ENCODE data around the gene GALNT5. TPM values are rescaled to one million over a fixed set of nuclear protein-coding genes. Genes with fewer than 3 reads are reported as not detected.

The GALNT5 gene
- total and polyA plus RNA-seq, 4 donors: under 0.01 to 5.3 (median 0.01) TPM; not detected in 1

- no peak overlapping the region for H3K4me3 ChIP-seq (ENCODE audit: low read depth in 1 of 3, low read length in 3 of 3)
- 91% methylated on average over 4 of the region's 4 CpGs for WGBS
- DNase-seq (ENCODE audit: low spot score): no peak
- H3K9me3 ChIP-seq (ENCODE audit: control insufficient read depth in 4 of 4, low read length in 3 of 4): no peaks in the 10 kb centered on the region
- H3K4me1 ChIP-seq (ENCODE audit: control insufficient read depth in 4 of 4, insufficient read depth in 4 of 4, low read length in 3 of 4): peaks cover 0 to 4% (median 1%) of the 10 kb centered on the region in 4 donors
- H3K27me3 ChIP-seq (ENCODE audit: control insufficient read depth in 4 of 4, insufficient read depth in 4 of 4, low read length in 3 of 4): no peaks in the 10 kb centered on the region
- no peaks in the 10 kb centered on the region for H3K36me3 ChIP-seq (ENCODE audit: control insufficient read depth in 4 of 4, insufficient read depth in 3 of 4, low read depth in 1 of 4, low read length in 3 of 4)
- TF ChIP-seq FOXA2 (IDR thresholded peaks at IDR 0.05) (no peak), HNF4G (IDR thresholded peaks at IDR 0.05) (no peak), RXRA (IDR thresholded peaks at IDR 0.05) (no peak), HNF4A (conservative IDR thresholded peaks at IDR 0.05) (no peak), FOXA1 (IDR thresholded peaks at IDR 0.05) (no peak), MAX (IDR thresholded peaks at IDR 0.05) (no peak), ATF3 (IDR thresholded peaks at IDR 0.05) (no peak), NR2F2 (IDR thresholded peaks at IDR 0.05) (no peak), CTCF (IDR thresholded peaks at IDR 0.05; ENCODE audit: low read depth, low read length, missing input control) (no peak), SP1 (IDR thresholded peaks at IDR 0.05) (no peak)
- no peak overlapping the region for H3K9ac ChIP-seq (ENCODE audit: low read depth in 1 of 2, low read length in 2 of 2)
- no peak overlapping the region for H3K27ac ChIP-seq (ENCODE audit: low read depth in 1 of 2, low read length in 2 of 2)
Measured at GRCh38 chr2:157334335-157334734, 76.8 kb downstream of the GALNT5 start.

GRCh38 chr2:157334797-157335196, 77.3 kb downstream of the GALNT5 start:
- peaks cover 0 to 3% (median under 1%) of the 10 kb centered on the region in 4 donors for H3K4me1 ChIP-seq (ENCODE audit: control insufficient read depth in 4 of 4, insufficient read depth in 4 of 4, low read length in 3 of 4)
- H3K27me3 ChIP-seq (ENCODE audit: control insufficient read depth in 4 of 4, insufficient read depth in 4 of 4, low read length in 3 of 4): no peaks in the 10 kb centered on the region
- no peak for DNase-seq (ENCODE audit: low spot score)
- no peaks in the 10 kb centered on the region for H3K9me3 ChIP-seq (ENCODE audit: control insufficient read depth in 4 of 4, low read length in 3 of 4)
- no peak overlapping the region for H3K9ac ChIP-seq (ENCODE audit: low read depth in 1 of 2, low read length in 2 of 2)
- H3K27ac ChIP-seq (ENCODE audit: low read depth in 1 of 2, low read length in 2 of 2): no peak overlapping the region
- TF ChIP-seq RXRA (IDR thresholded peaks at IDR 0.05) (no peak), RAD21 (IDR thresholded peaks at IDR 0.05) (no peak), HNF4G (IDR thresholded peaks at IDR 0.05) (no peak), GABPA (IDR thresholded peaks at IDR 0.05 in 1 of 2, conservative IDR thresholded peaks at IDR 0.05 in 1 of 2) (no peak), REST (IDR thresholded peaks at IDR 0.05) (no peak), SP1 (IDR thresholded peaks at IDR 0.05) (no peak), FOXA2 (IDR thresholded peaks at IDR 0.05) (no peak), HNF4A (conservative IDR thresholded peaks at IDR 0.05) (no peak), ZBTB33 (IDR thresholded peaks at IDR 0.05) (no peak), YY1 (IDR thresholded peaks at IDR 0.05) (no peak), EGR1 (IDR thresholded peaks at IDR 0.05; ENCODE audit: low read depth in 2 of 2) (no peak), JUND (IDR thresholded peaks at IDR 0.05) (no peak), TAF1 (conservative IDR thresholded peaks at IDR 0.05) (no peak)
- H3K36me3 ChIP-seq (ENCODE audit: control insufficient read depth in 4 of 4, insufficient read depth in 3 of 4, low read depth in 1 of 4, low read length in 3 of 4): no peaks in the 10 kb centered on the region
- no peak overlapping the region for H3K4me3 ChIP-seq (ENCODE audit: low read depth in 1 of 3, low read length in 3 of 3)
- 92% methylated on average over 3 of the region's 3 CpGs for WGBS
